ENCODE data around the gene ATP8B1.

GRCh38 chr18:57741273-57741672 is 61.8 kb downstream of the ATP8B1 start:
- TF ChIP-seq CTCF (conservative IDR thresholded peaks at IDR 0.05; ENCODE audit: low read depth, low read length), result no peak
- no peak for TF ChIP-seq EZH2phosphoT487 (IDR thresholded peaks at IDR 0.05; ENCODE audit: borderline replicate concordance, low read length)
- TF ChIP-seq EZH2 (IDR thresholded peaks at IDR 0.05; ENCODE audit: low read length, unreplicated experiment), result no peak
